Measurements from ENCODE around the gene GLS2. TPM values are rescaled to one million over a fixed set of nuclear protein-coding genes. Genes with fewer than 3 reads are reported as not detected.

GLS2 gene
- total and polyA plus RNA-seq, 9 of the 15 experiments (the other 6 are each of a cell fraction or from before 2014, with no cell fraction given): 0.11 TPM; not detected in 8

DNA sequence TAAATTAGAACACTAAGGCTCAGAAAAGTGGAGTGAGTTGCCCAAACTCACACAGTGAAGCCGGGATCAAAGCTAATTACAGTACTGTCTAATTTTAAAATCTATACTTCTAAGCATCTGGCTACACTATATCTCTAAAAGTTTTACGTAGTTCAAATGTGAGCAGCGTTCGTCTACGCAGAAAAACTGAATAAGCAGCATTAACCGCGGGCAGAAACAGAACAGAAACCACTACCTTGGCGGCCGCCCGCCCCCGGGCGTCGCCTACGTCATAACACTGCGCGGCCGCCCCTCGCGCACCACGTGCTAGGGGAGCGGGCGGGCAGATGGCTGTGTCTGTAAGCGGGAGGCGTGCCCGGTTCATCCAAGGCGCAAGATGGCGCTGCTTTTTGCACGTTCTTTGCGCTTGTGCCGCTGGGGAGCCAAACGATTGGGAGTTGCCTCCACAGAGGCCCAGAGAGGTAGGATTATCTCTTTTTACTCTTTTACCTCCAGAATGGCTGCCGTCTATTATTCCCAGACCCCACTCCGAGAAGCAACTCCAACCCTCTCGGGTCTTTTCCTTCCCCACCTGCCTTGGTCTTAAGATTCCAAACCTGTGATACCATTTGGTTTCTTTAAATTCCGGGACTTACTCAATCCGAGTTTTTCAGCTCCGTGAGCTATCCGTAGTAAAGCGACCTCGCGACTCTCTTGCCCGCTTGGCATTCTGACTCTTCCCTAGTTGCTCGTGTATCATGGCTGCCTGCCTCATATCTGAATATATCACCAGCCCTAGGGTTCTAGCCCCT is 19.6 kb downstream of the GLS2 start, which contains the start of gene SPRYD4 (continued):
- TF ChIP-seq RBM34 (IDR thresholded peaks at IDR 0.05; ENCODE audit: borderline replicate concordance, insufficient read depth, low read length): no peak
- TF ChIP-seq, protein P1, sequence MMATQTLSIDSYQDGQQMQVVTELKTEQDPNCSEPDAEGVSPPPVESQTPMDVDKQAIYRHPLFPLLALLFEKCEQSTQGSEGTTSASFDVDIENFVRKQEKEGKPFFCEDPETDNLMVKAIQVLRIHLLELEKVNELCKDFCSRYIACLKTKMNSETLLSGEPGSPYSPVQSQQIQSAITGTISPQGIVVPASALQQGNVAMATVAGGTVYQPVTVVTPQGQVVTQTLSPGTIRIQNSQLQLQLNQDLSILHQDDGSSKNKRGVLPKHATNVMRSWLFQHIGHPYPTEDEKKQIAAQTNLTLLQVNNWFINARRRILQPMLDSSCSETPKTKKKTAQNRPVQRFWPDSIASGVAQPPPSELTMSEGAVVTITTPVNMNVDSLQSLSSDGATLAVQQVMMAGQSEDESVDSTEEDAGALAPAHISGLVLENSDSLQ (IDR thresholded peaks at IDR 0.05): no peak
- no peak for TF ChIP-seq GTF2A2 (tag; IDR thresholded peaks at IDR 0.05)
- TF ChIP-seq SRSF7 (optimal IDR thresholded peaks at IDR 0.05; ENCODE audit: low read depth, low read length): no peak
- peak; percentile 95 for TF ChIP-seq HNRNPLL (IDR thresholded peaks at IDR 0.05; ENCODE audit: low read depth, low read length, poor library complexity, severe bottlenecking)
- no peak for TF ChIP-seq ZNF76 (CRISPR knock-in tag; IDR thresholded peaks at IDR 0.05; ENCODE audit: borderline replicate concordance)
- TF ChIP-seq ZNF444 (CRISPR knock-in tag; IDR thresholded peaks at IDR 0.05): no peak
- no peak for TF ChIP-seq ZNF780A (CRISPR knock-in tag; IDR thresholded peaks at IDR 0.05)
- TF ChIP-seq POLR2AphosphoS2 (IDR thresholded peaks at IDR 0.05; ENCODE audit: low read length): no peak
- peak; percentile 78 to 99 for TF ChIP-seq HDAC1 (IDR thresholded peaks at IDR 0.05)
- peak; percentile 86 for TF ChIP-seq CTBP1 (IDR thresholded peaks at IDR 0.05; ENCODE audit: borderline replicate concordance)
- TF ChIP-seq, protein P2, sequence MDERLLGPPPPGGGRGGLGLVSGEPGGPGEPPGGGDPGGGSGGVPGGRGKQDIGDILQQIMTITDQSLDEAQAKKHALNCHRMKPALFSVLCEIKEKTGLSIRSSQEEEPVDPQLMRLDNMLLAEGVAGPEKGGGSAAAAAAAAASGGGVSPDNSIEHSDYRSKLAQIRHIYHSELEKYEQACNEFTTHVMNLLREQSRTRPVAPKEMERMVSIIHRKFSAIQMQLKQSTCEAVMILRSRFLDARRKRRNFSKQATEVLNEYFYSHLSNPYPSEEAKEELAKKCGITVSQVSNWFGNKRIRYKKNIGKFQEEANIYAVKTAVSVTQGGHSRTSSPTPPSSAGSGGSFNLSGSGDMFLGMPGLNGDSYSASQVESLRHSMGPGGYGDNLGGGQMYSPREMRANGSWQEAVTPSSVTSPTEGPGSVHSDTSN (CRISPR knock-in tag; IDR thresholded peaks at IDR 0.05; ENCODE audit: low read depth): no peak
- TF ChIP-seq, protein P2 (tag; conservative IDR thresholded peaks at IDR 0.05; ENCODE audit: low read depth): no peak
- TF ChIP-seq HIVEP1 (CRISPR knock-in tag; IDR thresholded peaks at IDR 0.05): no peak
- no peak for TF ChIP-seq FOXA3 (CRISPR knock-in tag; conservative IDR thresholded peaks at IDR 0.05 in 1 of 2, IDR thresholded peaks at IDR 0.05 in 1 of 2)
- TF ChIP-seq TEAD4 (IDR thresholded peaks at IDR 0.05; ENCODE audit: low read length): peak; percentile 42; the same call in 1 of the 2 replicates
- no peak for TF ChIP-seq TEAD4 (CRISPR knock-in tag; IDR thresholded peaks at IDR 0.05; ENCODE audit: borderline replicate concordance)
- TF ChIP-seq FOXJ2 (tag; IDR thresholded peaks at IDR 0.05): no peak
- TF ChIP-seq ZNF778 (CRISPR knock-in tag; IDR thresholded peaks at IDR 0.05): no peak
- no peak for TF ChIP-seq MYBL2 (IDR thresholded peaks at IDR 0.05; ENCODE audit: low read depth)
- TF ChIP-seq MYBL2 (CRISPR knock-in tag; IDR thresholded peaks at IDR 0.05; ENCODE audit: borderline replicate concordance): no peak
- TF ChIP-seq, protein P3, sequence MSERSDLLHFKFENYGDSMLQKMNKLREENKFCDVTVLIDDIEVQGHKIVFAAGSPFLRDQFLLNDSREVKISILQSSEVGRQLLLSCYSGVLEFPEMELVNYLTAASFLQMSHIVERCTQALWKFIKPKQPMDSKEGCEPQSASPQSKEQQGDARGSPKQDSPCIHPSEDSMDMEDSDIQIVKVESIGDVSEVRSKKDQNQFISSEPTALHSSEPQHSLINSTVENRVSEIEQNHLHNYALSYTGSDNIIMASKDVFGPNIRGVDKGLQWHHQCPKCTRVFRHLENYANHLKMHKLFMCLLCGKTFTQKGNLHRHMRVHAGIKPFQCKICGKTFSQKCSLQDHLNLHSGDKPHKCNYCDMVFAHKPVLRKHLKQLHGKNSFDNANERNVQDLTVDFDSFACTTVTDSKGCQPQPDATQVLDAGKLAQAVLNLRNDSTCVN (CRISPR knock-in tag; IDR thresholded peaks at IDR 0.05): no peak
- no peak for TF ChIP-seq FOXA1 (IDR thresholded peaks at IDR 0.05; ENCODE audit: borderline replicate concordance)
- no peak for TF ChIP-seq ETV1 (tag; conservative IDR thresholded peaks at IDR 0.05; ENCODE audit: low read depth)
- peak; percentile 75 for TF ChIP-seq ETV5 (CRISPR knock-in tag; IDR thresholded peaks at IDR 0.05; ENCODE audit: low read depth)
- TF ChIP-seq PHB2 (IDR thresholded peaks at IDR 0.05; ENCODE audit: low read depth): no peak

All from K562 (cell line).